K562 (cell line): Measurements from ENCODE around the gene FAM174C. TPM values are rescaled to one million over a fixed set of nuclear protein-coding genes. Genes with fewer than 3 reads are reported as not detected.

Experiments used
- ATAC-seq: fragments of 200-7000 bp; cut with Tn5 transposase; 3 replicates; pipeline ENCODE4 v1.9.1; 2020; ENCODE audit warnings: moderate library complexity
- BruUV-seq: library from RNA; stranded (reverse); fragments of 400-500 nt; replicated peaks from 2 replicates; lab custom pipeline; 2021; lab: Mats Ljungman, UMichigan
- CTCF ChIA-PET: fragments of 300-600 bp; formaldehyde crosslinking; extraction: SDS; loops from one replicate; lab custom pipeline; 2021; ENCODE audit warnings: low intra/inter-chr PET ratio; lab: Yijun Ruan, JAX
- POLR2A ChIA-PET: fragments of 300-600, 350-650 bp; sonication (Branson Sonifier 250); formaldehyde crosslinking; extraction: SDS; loops from one replicate; lab custom pipeline; 2021; ENCODE audit warnings: antibody characterized with exemption, inconsistent platforms; lab: Yijun Ruan, JAX
- DNase-seq, 4 experiments: peaks; one replicate each; pipeline versions ENCODE4 v3.0.0 to v3.0.0-alpha.2; 2011 to 2018; ENCODE audit warnings: low spot score in 3 of 4, mixed read lengths in 3 of 4; ENCODE audit errors: extremely low read depth in 1 of 4
- FAIRE-seq: peaks from 2 replicates; lab custom pipeline; 2011; peaks lifted over from hg19 to GRCh38; lab: Jason Lieb, UNC
- H2AFZ ChIP-seq: 2 replicates; pipeline ENCODE4 v1.6.0; 2011; ENCODE audit warnings: low read depth, low read length, control low read depth, inconsistent platforms
- H3K27ac ChIP-seq: fragments of 200-600 bp; 3 replicates; pipeline ENCODE4 v1.8.0; 2011; ENCODE audit warnings: low read depth, mild to moderate bottlenecking, control low read depth, inconsistent platforms, low read length, moderate library complexity, mixed read lengths; ENCODE audit errors: extremely low read depth
- H3K27me3 ChIP-seq, 2 experiments: fragments of 300-600 bp in 1 of 2; 2 replicates in 1 of 2; 3 replicates in 1 of 2; pipeline versions ENCODE4 v1.6.0 to v1.8.0; 2011; ENCODE audit warnings: inconsistent platforms in 2 of 2, low read length in 2 of 2, mild to moderate bottlenecking in 1 of 2, mixed read lengths in 1 of 2, moderate library complexity in 1 of 2; ENCODE audit not compliant: control insufficient read depth in 2 of 2, insufficient read depth in 2 of 2
- H3K36me3 ChIP-seq: fragments of 300-600 bp; 3 replicates; pipeline ENCODE4 v1.8.0; 2011; ENCODE audit warnings: mild to moderate bottlenecking, low read length, inconsistent platforms; ENCODE audit not compliant: control insufficient read depth, insufficient read depth
- H3K4me1 ChIP-seq, 2 experiments: fragments of 200-600 bp in 1 of 2; replicated peaks in 1 of 2; 2 replicates in 1 of 2; 3 replicates in 1 of 2; pipeline versions ENCODE4 v1.5.1 to v1.8.0; 2011; ENCODE audit warnings: inconsistent platforms in 2 of 2, low read length in 2 of 2, mild to moderate bottlenecking in 1 of 2, mixed read lengths in 1 of 2, moderate library complexity in 1 of 2; ENCODE audit not compliant: control insufficient read depth in 2 of 2, insufficient read depth in 2 of 2
- H3K4me2 ChIP-seq: 2 replicates; pipeline ENCODE4 v1.6.1; 2011; ENCODE audit warnings: low read length, control low read depth, inconsistent platforms, mixed read lengths; ENCODE audit not compliant: insufficient read depth
- H3K4me3 ChIP-seq: fragments of 200-600 bp; sonication (generic), shearing (Covaris generic); 2 replicates; pipeline ENCODE4 v1.5.1; 2016; ENCODE audit warnings: control low read depth, inconsistent platforms
- H3K79me2 ChIP-seq: fragments of 200-600 bp; 3 replicates; pipeline ENCODE4 v1.8.0; 2011; ENCODE audit warnings: low read length, inconsistent platforms; ENCODE audit not compliant: control insufficient read depth, insufficient read depth
- H3K9ac ChIP-seq, 2 experiments: 2 replicates each; pipeline versions ENCODE4 v1.6.0 to v1.6.1; 2011; ENCODE audit warnings: low read depth in 2 of 2, low read length in 2 of 2, control low read depth in 1 of 2, inconsistent platforms in 1 of 2, mild to moderate bottlenecking in 1 of 2, mixed read lengths in 1 of 2; ENCODE audit not compliant: insufficient read depth in 1 of 2
- H3K9me1 ChIP-seq: one replicate; pipeline ENCODE4 v1.6.0; 2011; ENCODE audit warnings: inconsistent platforms, mild to moderate bottlenecking, low read length, moderate library complexity; ENCODE audit not compliant: control insufficient read depth, insufficient read depth
- H3K9me3 ChIP-seq: replicated peaks from 2 replicates; pipeline ENCODE4 v1.5.1; 2011; ENCODE audit warnings: low read depth, low read length, inconsistent platforms; ENCODE audit not compliant: control insufficient read depth, insufficient read depth
- H4K20me1 ChIP-seq: replicated peaks from 2 replicates; pipeline ENCODE4 v1.6.1; 2011; ENCODE audit warnings: low read length, inconsistent platforms, mixed read lengths; ENCODE audit not compliant: control insufficient read depth, insufficient read depth
- CAMTA2 ChIP-seq: fragments of 250-450 bp; sonication (Bioruptor Pico); conservative IDR thresholded peaks from 2 replicates; pipeline ENCODE4 v1.5.1; 2022
- CREB3 ChIP-seq: fragments of 450-650 bp; conservative IDR thresholded peaks from 2 replicates; pipeline ENCODE4 v1.6.1; 2016; ENCODE audit warnings: missing genetic modification characterization, low read depth, mild to moderate bottlenecking, missing compliant biosample characterization, moderate library complexity
- KDM2B ChIP-seq: fragments of 250-450 bp; sonication (Bioruptor Pico); IDR thresholded peaks from 2 replicates; pipeline ENCODE4 v1.8.0; 2021; ENCODE audit warnings: mild to moderate bottlenecking, moderate library complexity
- MITF ChIP-seq: IDR thresholded peaks from 2 replicates; pipeline ENCODE4 v1.6.1; 2014; ENCODE audit warnings: antibody characterized with exemption
- MYC ChIP-seq, 2 experiments: fragments of 250-450 bp in 1 of 2; sonication (Bioruptor Pico) in 1 of 2; IDR thresholded peaks; 2 replicates each; pipeline versions ENCODE4 v1.5.1 to v1.6.1; 2012 to 2021; ENCODE audit warnings: low read depth in 2 of 2, borderline replicate concordance in 1 of 2, improper control_type of control experiment in 1 of 2, low read length in 1 of 2, mild to moderate bottlenecking in 1 of 2, moderate library complexity in 1 of 2
- NCOA2 ChIP-seq, 2 experiments: fragments of 450-650 bp; IDR thresholded peaks; 2 replicates each; pipeline ENCODE4 v1.6.1; 2018; ENCODE audit warnings: mild to moderate bottlenecking in 2 of 2, moderate library complexity in 1 of 2; ENCODE audit not compliant: partially characterized antibody in 2 of 2
- RBBP5 ChIP-seq: fragments of 200-600 bp; sonication (generic); IDR thresholded peaks from 2 replicates; pipeline ENCODE4 v1.6.1; 2012; ENCODE audit warnings: borderline replicate concordance, mild to moderate bottlenecking, low read length, control low read depth, inconsistent platforms; ENCODE audit not compliant: insufficient read depth, poor library complexity, severe bottlenecking
- RCOR1 ChIP-seq, 2 experiments: IDR thresholded peaks; 2 replicates each; pipeline ENCODE4 v1.6.1; 2012; ENCODE audit warnings: low read depth in 2 of 2, low read length in 2 of 2, borderline replicate concordance in 1 of 2, improper control_type of control experiment in 1 of 2
- SAFB ChIP-seq: fragments of 200-400 bp; formaldehyde crosslinking; IDR thresholded peaks from 2 replicates; pipeline ENCODE4 v1.6.1; 2017; ENCODE audit warnings: low read depth, low read length, borderline replicate concordance
- TOE1 ChIP-seq, 2 experiments: fragments of 450-650 bp in 1 of 2; sonication (generic) in 1 of 2; formaldehyde crosslinking in 1 of 2; IDR thresholded peaks; 2 replicates each; pipeline versions ENCODE4 v1.7.1 to v1.8.0; 2016 to 2022; ENCODE audit warnings: borderline replicate concordance in 2 of 2, mild to moderate bottlenecking in 2 of 2, antibody characterized with exemption in 1 of 2, inconsistent platforms in 1 of 2, low read depth in 1 of 2, missing genetic modification reagents in 1 of 2, moderate library complexity in 1 of 2
- XRCC5 ChIP-seq: fragments of 200-400 bp; formaldehyde crosslinking; IDR thresholded peaks from 2 replicates; pipeline ENCODE4 v1.6.1; 2017; ENCODE audit warnings: low read depth, mild to moderate bottlenecking, low read length
- ZKSCAN8 ChIP-seq: fragments of 200-800 bp; sonication (Bioruptor generic); IDR thresholded peaks from 2 replicates; pipeline ENCODE4 v1.6.1; 2016; ENCODE audit warnings: missing genetic modification characterization, missing compliant biosample characterization
- ZNF12 ChIP-seq: sonication (generic); formaldehyde crosslinking; IDR thresholded peaks from 2 replicates; pipeline ENCODE4 v1.4.0; 2020; ENCODE audit warnings: mild to moderate bottlenecking, missing genetic modification reagents
- ZNF24 ChIP-seq: fragments of 450-650 bp; IDR thresholded peaks from 2 replicates; pipeline ENCODE4 v1.6.1; 2016
- ZNF280B ChIP-seq: fragments of 250-450 bp; sonication (Bioruptor Pico); IDR thresholded peaks from 2 replicates; pipeline ENCODE4 v1.5.1; 2021; ENCODE audit warnings: mild to moderate bottlenecking
- WGBS: fragments of 100-300 bp; shearing (Covaris generic); methylation state at CpG from one replicate; pipeline ENCODE4 v1.1.6; 2016; ENCODE audit warnings: low coverage, mixed read lengths; ENCODE audit not compliant: insufficient coverage; ENCODE audit errors: missing lambda C conversion rate; 5-methylcytosine and 5-hydroxymethylcytosine counted together
- in situ Hi-C: fragments of 300-500 bp; cut with MboI; formaldehyde crosslinking; loops from 4 replicates; pipeline ENCODE4 v1.15.0; 2018; ENCODE audit warnings: inconsistent platforms, mixed read lengths
- intact Hi-C: fragments of 100-400 bp; cut with micrococcal nuclease; formaldehyde crosslinking; loops from 2 replicates; pipeline ENCODE4 v1.14.2; 2022
- polyA plus RNA-seq, 8 experiments: library from polyadenylated mRNA; depleted of rRNA in 4 of 8; stranded (reverse) in 5 of 8; unstranded in 3 of 8; fragments of >200 nt; fragmentation: Nextera tagmentation in 2 of 8; fragmentation: Illumina TruSeq in 1 of 8; extraction: Ambion mirVana in 2 of 8; extraction: Trizol in 1 of 8; gene quantifications; 2 replicates each; pipeline versions ENCODE4 v1.2.1 to v1.2.3, GENCODE V29; 2011 to 2014; ENCODE audit warnings: inconsistent platforms in 1 of 8, missing spikeins in 1 of 8
- total RNA-seq, 7 experiments: library from RNA; depleted of rRNA in 6 of 7; stranded (reverse); fragments of >200 nt in 6 of 7; fragmentation: Illumina TruSeq in 2 of 7; extraction: Trizol in 2 of 7; gene quantifications; 2 replicates each; pipeline versions ENCODE4 v1.2.1 to v1.2.3, GENCODE V29; 2011 to 2021; ENCODE audit warnings: low replicate concordance in 1 of 7

The FAM174C gene
- total and polyA plus RNA-seq, 9 of the 15 experiments (the other 6 are each of a cell fraction or from before 2014, with no cell fraction given), result 0.66 to 89.6 (median 20.3) TPM

GRCh38 chr19:1315470-1316166, 40.3 kb downstream of the FAM174C start:
- no peaks in the 10 kb centered on the region for H3K9me3 ChIP-seq
- H3K9ac ChIP-seq, result peak overlapping the region in 1 of 2 experiments; percentile 88; a peak in 3 of 4 replicates
- peak overlapping the region; percentile 21 for H3K4me3 ChIP-seq
- ChIA-PET POLR2A (interaction anchor here (0.6 to 1.3 kb wide), 5 partner anchors 8 to 53 kb away, joined by 3 to 6 read pairs (median 3); partner anchors contain the start of gene CIRBP), CTCF (interaction anchor here (0.8 to 0.9 kb wide), 2 partner anchors 8 to 39 kb away, joined by 3 read pairs; a partner anchor contains a TSS)
- intact Hi-C loops, result loop anchor here (2.0 kb wide), 1 partner anchor 57 kb away; no protein-coding TSS in a partner anchor
- peak overlapping the region; percentile 72 for H2AFZ ChIP-seq
- FAIRE-seq (no peak), ATAC-seq (peak; percentile 92), DNase-seq (peak; percentile 81 to 87 (median 85))
- H3K9me1 ChIP-seq, result no peaks in the 10 kb centered on the region
- H3K36me3 ChIP-seq, result no peaks in the 10 kb centered on the region
- peaks cover 2 to 67% of the 10 kb centered on the region in 2 experiments; a peak in 4 of 5 replicates for H3K4me1 ChIP-seq
- H4K20me1 ChIP-seq, result peaks cover 3% of the 10 kb centered on the region; the same call in 1 of the 2 replicates
- peak overlapping the region; percentile 59 for H3K4me2 ChIP-seq
- no peaks in the 10 kb centered on the region for H3K27me3 ChIP-seq
- in situ Hi-C loops, result no loop called here
- no peaks in the 10 kb centered on the region for H3K79me2 ChIP-seq
- WGBS, result 5% methylated on average over 46 of the region's 58 CpGs
- H3K27ac ChIP-seq, result no peak overlapping the region
- BruUV-seq, result no TSS peak
- TF ChIP-seq TOE1 (IDR thresholded peaks at IDR 0.05; ENCODE audit: borderline replicate concordance) (no peak), TOE1 (CRISPR knock-in tag; IDR thresholded peaks at IDR 0.05; ENCODE audit: borderline replicate concordance, low read depth) (no peak), CAMTA2 (CRISPR knock-in tag) (0 out of 2 replicates have a peak, but pooled peaks have one; percentile 51), ZNF280B (no peak), KDM2B (CRISPR knock-in tag) (peak; percentile 87; the same call in 1 of the 2 replicates), RBBP5 (no peak), ZNF12 (CRISPR knock-in tag) (no peak), ZNF24 (no peak), ZKSCAN8 (CRISPR knock-in tag) (peak; percentile 31; the same call in 1 of the 2 replicates), NCOA2 (IDR thresholded peaks at IDR 0.05; ENCODE audit: partially characterized antibody in 2 of 2) (no peak), CREB3 (tag) (no peak), RCOR1 (IDR thresholded peaks at IDR 0.05; ENCODE audit: borderline replicate concordance in 1 of 2, low read depth in 2 of 2, low read length in 2 of 2) (no peak), MITF (no peak), MYC (IDR thresholded peaks at IDR 0.05; ENCODE audit: low read depth, low read length) (peak; percentile 58; the same call in 1 of the 2 replicates), MYC (CRISPR knock-in tag; IDR thresholded peaks at IDR 0.05; ENCODE audit: borderline replicate concordance, low read depth) (no peak), XRCC5 (0 out of 2 replicates have a peak, but pooled peaks have one; percentile 59), SAFB (peak; percentile 78)
